Activated naive CD4-positive, alpha-beta T cell treated with Interleukin-2 at 50 U/mL for 16 hours (primary cell): ENCODE measurements around the gene SNCG.
"Not testable (repeated sequence)": the region's sequence is repeated elsewhere in the genome, so short reads cannot be mapped to it uniquely, and the experiment has no call there.

Experiments
- DNase-seq: peaks from one replicate; pipeline ENCODE4 v3.0.0-alpha.2; 2020

SNCG gene

GRCh38 chr10:86958116-86958900 is at the start of gene SNCG:
SNCG (plus strand) TSS chr10:86958599; CDS start chr10:86958698, 99 bp downstream.
- DNase-seq: no peak

GRCh38 chr10:86914734-86915133 is 43.7 kb upstream of the SNCG start:
- no peak for DNase-seq

- DNase-seq: no peak
These were observed 40.4 kb upstream of the SNCG start for GRCh38 chr10:86918022-86918471.

- DNase-seq: no peak
These were observed 35.8 kb upstream of the SNCG start for GRCh38 chr10:86922553-86922961.

GRCh38 chr10:86929468-86930380 is 28.7 kb upstream of the SNCG start:
- DNase-seq: no peak

- no peak for DNase-seq
These were observed 26.5 kb upstream of the SNCG start for GRCh38 chr10:86931872-86932271.

GRCh38 chr10:86932674-86933073 is 25.7 kb upstream of the SNCG start:
- no peak for DNase-seq

GRCh38 chr10:86934162-86934711 is 24.2 kb upstream of the SNCG start:
- not testable (repeated sequence) for DNase-seq

- DNase-seq: no peak
These were observed 21.5 kb upstream of the SNCG start for GRCh38 chr10:86936661-86937501.

- no peak for DNase-seq
These were observed 20.8 kb upstream of the SNCG start for GRCh38 chr10:86937502-86938154.

GRCh38 chr10:86938260-86938659 is 20.1 kb upstream of the SNCG start:
- no peak for DNase-seq

- DNase-seq: not testable (repeated sequence)
These were observed 18.3 kb upstream of the SNCG start for GRCh38 chr10:86940076-86940475.

- no peak for DNase-seq
These were observed 17.7 kb upstream of the SNCG start for GRCh38 chr10:86940677-86941076.

GRCh38 chr10:86941426-86941825 is 17.0 kb upstream of the SNCG start:
- DNase-seq: no peak

GRCh38 chr10:86941991-86942421 is 16.4 kb upstream of the SNCG start:
- DNase-seq: no peak

GRCh38 chr10:86942441-86943315 is 15.7 kb upstream of the SNCG start:
- no peak for DNase-seq

GRCh38 chr10:86943316-86944030 is 14.9 kb upstream of the SNCG start:
- no peak for DNase-seq

- DNase-seq: no peak
These were observed 14.4 kb upstream of the SNCG start for GRCh38 chr10:86944031-86944419.

- no peak for DNase-seq
These were observed 13.9 kb upstream of the SNCG start for GRCh38 chr10:86944471-86944870.

GRCh38 chr10:86944907-86945306 is 13.5 kb upstream of the SNCG start:
- DNase-seq: no peak
